Loucy (cell line): ENCODE results near the gene SASH1.

ENCODE experiments used
- EZH2phosphoT487 ChIP-seq: fragments of 200-600 bp; IDR thresholded peaks from 2 replicates; pipeline ENCODE4 v1.6.1; 2018; ENCODE audit warnings: antibody characterized with exemption, mild to moderate bottlenecking, moderate library complexity, borderline replicate concordance
- TF ChIP-seq, protein P1 (sequence below): fragments of 200-600 bp; sonication (generic); conservative IDR thresholded peaks from 2 replicates; pipeline ENCODE4 v1.5.1; 2014; ENCODE audit warnings: mild to moderate bottlenecking, antibody characterized with exemption, low read length

DNA sequence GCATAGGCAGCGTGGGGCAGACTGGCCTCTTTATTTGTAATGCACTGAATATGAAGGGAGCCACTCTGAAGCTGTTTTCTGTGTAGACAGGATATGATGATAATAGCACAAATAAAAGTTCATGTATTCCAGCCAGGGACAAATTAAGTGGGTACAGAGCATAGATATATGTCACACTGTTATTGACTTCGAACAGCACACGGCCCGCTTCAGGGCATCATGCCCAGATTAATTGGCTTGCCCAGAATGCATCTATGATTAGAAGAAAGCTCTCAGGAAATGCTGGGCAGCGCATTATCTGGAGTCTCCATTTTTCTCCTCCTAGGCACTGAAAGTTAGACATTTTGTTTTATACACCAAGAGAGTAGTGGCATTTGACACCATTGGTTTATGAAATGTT lies 26.3 kb upstream of the SASH1 start:
- TF ChIP-seq, protein P1, sequence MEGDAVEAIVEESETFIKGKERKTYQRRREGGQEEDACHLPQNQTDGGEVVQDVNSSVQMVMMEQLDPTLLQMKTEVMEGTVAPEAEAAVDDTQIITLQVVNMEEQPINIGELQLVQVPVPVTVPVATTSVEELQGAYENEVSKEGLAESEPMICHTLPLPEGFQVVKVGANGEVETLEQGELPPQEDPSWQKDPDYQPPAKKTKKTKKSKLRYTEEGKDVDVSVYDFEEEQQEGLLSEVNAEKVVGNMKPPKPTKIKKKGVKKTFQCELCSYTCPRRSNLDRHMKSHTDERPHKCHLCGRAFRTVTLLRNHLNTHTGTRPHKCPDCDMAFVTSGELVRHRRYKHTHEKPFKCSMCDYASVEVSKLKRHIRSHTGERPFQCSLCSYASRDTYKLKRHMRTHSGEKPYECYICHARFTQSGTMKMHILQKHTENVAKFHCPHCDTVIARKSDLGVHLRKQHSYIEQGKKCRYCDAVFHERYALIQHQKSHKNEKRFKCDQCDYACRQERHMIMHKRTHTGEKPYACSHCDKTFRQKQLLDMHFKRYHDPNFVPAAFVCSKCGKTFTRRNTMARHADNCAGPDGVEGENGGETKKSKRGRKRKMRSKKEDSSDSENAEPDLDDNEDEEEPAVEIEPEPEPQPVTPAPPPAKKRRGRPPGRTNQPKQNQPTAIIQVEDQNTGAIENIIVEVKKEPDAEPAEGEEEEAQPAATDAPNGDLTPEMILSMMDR, result no peak
- TF ChIP-seq EZH2phosphoT487, result no peak
